Gastrocnemius medialis (tissue), 4 donors: ENCODE data around the gene THSD4. TPM values are rescaled to one million over a fixed set of nuclear protein-coding genes. Genes with fewer than 3 reads are reported as not detected.

Experiments used
- ATAC-seq, 2 donors: fragments of 150-250 bp; one replicate each; pipeline ENCODE4 v1.9.1; 2016
- DNase-seq, 2 donors: peaks; one replicate each; pipeline ENCODE4 v3.0.0-alpha.2; 2019
- H3K27ac ChIP-seq, 4 donors: fragments of 200-600 bp; sonication (generic); 1 replicate in 1 of 4; 2 replicates in 3 of 4; pipeline ENCODE4 v1.5.1; 2016 to 2018; ENCODE audit warnings: mild to moderate bottlenecking in 2 of 4, moderate library complexity in 1 of 4
- H3K27me3 ChIP-seq, 3 donors: fragments of 200-600 bp; sonication (generic) in 2 of 3; 1 replicate in 1 of 3; 2 replicates in 2 of 3; pipeline versions ENCODE4 v1.5.1 to v1.6.0; 2016 to 2019; ENCODE audit warnings: mild to moderate bottlenecking in 1 of 3, moderate library complexity in 1 of 3
- H3K36me3 ChIP-seq, 2 donors: fragments of 200-600 bp; sonication (generic) in 1 of 2; one replicate each; pipeline ENCODE4 v1.5.1; 2017 to 2018
- H3K4me1 ChIP-seq, 2 donors: fragments of 200-600 bp; sonication (generic) in 1 of 2; one replicate each; pipeline ENCODE4 v1.5.1; 2016 to 2017; ENCODE audit warnings: mild to moderate bottlenecking in 2 of 2
- H3K4me3 ChIP-seq, 4 donors: fragments of 200-600 bp; sonication (generic) in 3 of 4; 1 replicate in 1 of 4; 2 replicates in 3 of 4; pipeline ENCODE4 v1.5.1; 2016 to 2019; ENCODE audit warnings: mild to moderate bottlenecking in 2 of 4
- H3K9me3 ChIP-seq, 3 donors: fragments of 200-600 bp; sonication (generic) in 2 of 3; 1 replicate in 1 of 3; 2 replicates in 2 of 3; pipeline ENCODE4 v1.5.1; 2016 to 2019
- CTCF ChIP-seq, 5 experiments: fragments of 450-650 bp in 3 of 5; fragments of 200-600 bp in 2 of 5; sonication (generic) in 2 of 5; IDR thresholded peaks in 4 of 5; conservative IDR thresholded peaks in 1 of 5; 1 replicate in 4 of 5; 2 replicates in 1 of 5; pipeline ENCODE4 v1.5.1; 2016 to 2019; ENCODE audit warnings: antibody characterized with exemption in 5 of 5, mild to moderate bottlenecking in 3 of 5, moderate library complexity in 3 of 5
- POLR2A ChIP-seq, 2 donors: fragments of 450-650 bp; IDR thresholded peaks; one replicate each; pipeline ENCODE4 v1.6.1; 2017; ENCODE audit warnings: antibody characterized with exemption in 2 of 2, mild to moderate bottlenecking in 2 of 2, moderate library complexity in 2 of 2
- in situ Hi-C, 4 donors: fragments of 200-750 bp; cut with MboI; loops; one replicate each; pipeline versions ENCODE4 v1.15.0 to v1.8.0; 2017; ENCODE audit warnings: low sequenced_read_pairs in 4 of 4
- intact Hi-C: fragments of 100-400 bp; cut with DNase I; formaldehyde crosslinking; loops from one replicate; pipeline ENCODE4 v1.15.1; 2023; ENCODE audit warnings: low total_unique reads
- total RNA-seq, 4 donors: library from RNA; depleted of rRNA; stranded (reverse); fragments of >200 nt; gene quantifications; one replicate each; pipeline versions ENCODE4 v1.1.0 to v1.2.3, GENCODE V29; 2016

Gene THSD4
- total RNA-seq, 4 donors from 2014 or later, result 0.35 to 3.1 (median 0.60) TPM

DNA sequence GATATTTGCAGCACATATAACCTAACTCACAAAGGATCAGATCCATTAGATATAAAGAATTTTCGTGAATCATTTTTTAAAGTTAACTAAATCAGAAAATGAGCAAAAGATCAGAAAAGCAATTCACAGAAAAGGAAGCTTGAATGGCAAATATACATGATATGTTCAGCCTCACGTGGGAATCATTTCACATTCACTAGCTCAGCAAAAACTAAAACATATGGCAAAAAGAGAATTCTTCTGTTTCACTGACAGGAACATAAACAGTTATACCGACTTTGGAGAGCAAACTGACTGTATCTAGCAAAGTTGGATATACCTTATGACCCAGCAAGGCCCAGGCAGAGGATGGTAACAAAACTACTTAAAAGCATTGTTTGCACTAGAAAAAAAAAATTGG lies 661.0 kb downstream of the THSD4 start:
- intact Hi-C loops, result no loop called here
- Histone ChIP-seq H3K36me3 (no peaks in the 10 kb centered on the region), H3K9me3 (no peaks in the 10 kb centered on the region), H3K4me3 (no peak overlapping the region), H3K27ac (no peak overlapping the region), H3K4me1 (peaks cover 7 to 9% of the 10 kb centered on the region in 2 donors), H3K27me3 (no peaks in the 10 kb centered on the region)
- TF ChIP-seq CTCF (IDR thresholded peaks at IDR 0.05 in 4 of 5, conservative IDR thresholded peaks at IDR 0.05 in 1 of 5) (no peak), POLR2A (IDR thresholded peaks at IDR 0.05) (no peak)
- no peak for DNase-seq
- no peak for ATAC-seq
- in situ Hi-C loops, result no loop called here

- no peak for ATAC-seq
- in situ Hi-C loops (no loop called here), intact Hi-C loops (no loop called here)
- Histone ChIP-seq H3K4me1 (peaks cover 7 to 9% of the 10 kb centered on the region in 2 donors), H3K27me3 (no peaks in the 10 kb centered on the region), H3K4me3 (no peak overlapping the region), H3K9me3 (no peaks in the 10 kb centered on the region), H3K36me3 (no peaks in the 10 kb centered on the region), H3K27ac (no peak overlapping the region)
- no peak for DNase-seq
- TF ChIP-seq POLR2A (IDR thresholded peaks at IDR 0.05) (no peak), CTCF (IDR thresholded peaks at IDR 0.05 in 4 of 5, conservative IDR thresholded peaks at IDR 0.05 in 1 of 5) (no peak)
Observed at GRCh38 chr15:71777216-71777943, 662.1 kb downstream of the THSD4 start.

DNA sequence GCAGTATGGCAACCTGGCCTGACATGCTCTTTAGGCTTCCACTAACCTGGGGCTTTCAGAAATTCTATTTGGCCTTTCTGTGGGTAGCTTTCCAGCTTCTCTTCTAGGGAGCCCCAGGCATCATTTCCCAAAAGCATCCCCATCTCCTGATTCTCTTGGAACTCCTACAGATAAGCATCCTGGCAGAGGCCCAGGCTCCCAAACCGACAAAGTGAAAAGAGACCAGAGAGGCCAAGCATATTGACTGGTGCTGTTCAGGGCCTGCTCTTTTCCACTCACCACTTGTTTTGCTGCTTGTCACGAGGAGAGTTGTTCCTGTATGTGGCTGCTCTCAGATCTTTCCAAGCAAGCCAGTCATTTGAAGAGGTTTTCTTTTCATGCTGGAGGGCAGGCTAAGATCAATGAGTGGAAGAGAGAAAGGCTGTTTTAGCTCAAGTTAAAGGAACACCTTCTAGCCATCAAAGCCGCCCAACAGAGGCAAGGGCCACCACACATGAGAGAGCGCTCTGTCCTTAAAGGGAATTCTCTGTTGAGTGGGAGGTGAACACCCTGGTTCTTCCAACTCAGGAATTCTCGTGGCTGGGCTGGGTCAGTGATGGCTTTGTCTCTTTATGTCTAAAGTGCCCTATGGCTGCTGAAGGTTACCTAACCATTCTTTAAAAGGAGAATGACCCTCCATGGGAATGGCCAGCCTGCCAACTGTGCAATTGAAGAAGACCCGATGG lies 664.0 kb downstream of the THSD4 start:
- in situ Hi-C loops, result no loop called here
- no peak for DNase-seq
- intact Hi-C loops, result no loop called here
- no peak for TF ChIP-seq CTCF (IDR thresholded peaks at IDR 0.05 in 4 of 5, conservative IDR thresholded peaks at IDR 0.05 in 1 of 5)
- no peak for TF ChIP-seq POLR2A (IDR thresholded peaks at IDR 0.05)
- Histone ChIP-seq H3K4me3 (no peak overlapping the region), H3K9me3 (no peaks in the 10 kb centered on the region), H3K27ac (no peak overlapping the region), H3K27me3 (no peaks in the 10 kb centered on the region), H3K36me3 (no peaks in the 10 kb centered on the region), H3K4me1 (peaks cover 7 to 9% of the 10 kb centered on the region in 2 donors)
- ATAC-seq, result no peak

DNA sequence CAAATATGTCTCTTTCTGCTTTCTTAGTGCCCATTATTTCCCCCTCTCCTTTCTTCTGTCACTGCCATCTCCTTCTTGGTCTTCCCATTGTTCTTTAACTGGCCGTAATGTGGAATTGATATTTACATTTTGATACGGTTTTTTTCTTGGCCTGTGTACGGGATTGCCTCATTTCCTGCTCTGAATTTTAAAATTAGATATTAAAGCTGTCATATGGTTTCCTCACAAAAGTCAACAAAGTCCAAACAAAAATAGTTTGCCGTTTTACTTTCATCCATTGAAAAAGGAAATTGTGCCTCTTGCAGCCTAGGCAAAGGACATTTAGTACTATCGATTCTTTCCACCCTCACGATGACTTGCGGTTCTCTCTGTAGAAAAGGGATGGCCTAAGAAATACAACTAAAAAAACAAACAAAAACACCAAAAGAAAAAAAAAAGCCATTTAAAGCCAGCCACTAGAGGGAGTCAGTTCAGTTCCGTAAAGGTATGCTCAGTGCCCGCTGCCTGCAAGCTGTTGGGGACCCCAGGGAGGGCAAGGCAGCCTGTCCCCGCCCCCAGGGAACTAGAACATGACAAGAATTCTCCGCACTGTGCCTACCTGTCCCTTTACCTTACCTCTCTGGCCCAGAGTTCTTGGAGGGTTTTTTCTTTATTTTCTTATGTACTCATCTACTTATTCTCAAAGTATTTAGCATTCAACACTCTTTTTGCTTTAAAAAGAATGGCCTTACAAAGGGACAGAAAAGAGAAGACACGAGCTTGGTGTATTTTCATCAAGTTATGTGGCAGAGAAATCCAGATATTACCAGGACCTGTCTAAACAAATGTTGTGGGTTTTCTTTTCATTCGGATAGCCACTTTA lies 665.1 kb downstream of the THSD4 start:
- in situ Hi-C loops (no loop called here), intact Hi-C loops (loop anchor here (1.0 kb wide), 1 partner anchor 376 kb away; no protein-coding TSS in a partner anchor)
- H3K27ac ChIP-seq, result no peak overlapping the region
- TF ChIP-seq POLR2A (IDR thresholded peaks at IDR 0.05), result no peak
- peak in 4 of 5 experiments; percentile 18 to 70 (median 46) for TF ChIP-seq CTCF (IDR thresholded peaks at IDR 0.05 in 4 of 5, conservative IDR thresholded peaks at IDR 0.05 in 1 of 5)
- no peaks in the 10 kb centered on the region for H3K36me3 ChIP-seq
- ATAC-seq (no peak), DNase-seq (no peak)
- H3K9me3 ChIP-seq, result no peaks in the 10 kb centered on the region
- H3K4me1 ChIP-seq, result peaks cover 7 to 9% of the 10 kb centered on the region in 2 donors
- H3K4me3 ChIP-seq, result peak overlapping the region in 1 of 4 donors; percentile 22
- no peaks in the 10 kb centered on the region for H3K27me3 ChIP-seq
